ENCODE data around the gene STX2.
"Not testable (repeated sequence)": the region's sequence is repeated elsewhere in the genome, so short reads cannot be mapped to it uniquely, and the experiment has no call there.

STX2 gene

DNA sequence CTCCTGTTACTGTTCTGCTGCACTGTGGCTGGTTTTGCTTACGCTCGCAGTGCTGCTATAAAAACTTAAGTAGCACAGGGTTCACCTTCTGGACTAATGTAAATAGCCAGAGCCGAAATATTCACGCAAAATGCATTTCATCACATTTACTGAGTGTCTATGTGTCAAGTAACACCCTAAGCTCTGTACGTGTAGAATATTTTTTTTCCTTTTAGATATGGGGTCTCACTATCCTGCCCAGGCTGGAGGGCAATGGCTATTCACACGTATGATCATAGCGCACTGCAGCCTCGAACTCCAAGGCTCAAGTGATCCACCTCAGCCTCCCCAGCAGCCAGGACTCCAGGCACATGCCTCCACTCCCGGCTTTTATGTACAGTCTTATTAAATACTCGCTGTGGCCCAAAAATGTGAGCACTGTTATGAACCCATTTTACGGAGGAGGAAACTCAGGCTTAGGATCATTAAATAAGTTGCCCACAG lies 62.2 kb downstream of the STX2 start:
- no peak for DNase-seq
- intact Hi-C loops (cut with DNase I) = no loop called here

GRCh38 chr12:130775953-130776856 lies 62.8 kb downstream of the STX2 start:
- intact Hi-C loops (cut with DNase I) = no loop called here
- peak; percentile 37 to 97 (median 79) for DNase-seq

- peak in 1 of 10 donors; percentile 27 for DNase-seq
- intact Hi-C loops (cut with DNase I) = loop anchor here (5.0 kb wide), 1 partner anchor 832 kb away; no protein-coding TSS in a partner anchor
These were observed 68.5 kb downstream of the STX2 start for GRCh38 chr12:130770413-130771028.

DNA sequence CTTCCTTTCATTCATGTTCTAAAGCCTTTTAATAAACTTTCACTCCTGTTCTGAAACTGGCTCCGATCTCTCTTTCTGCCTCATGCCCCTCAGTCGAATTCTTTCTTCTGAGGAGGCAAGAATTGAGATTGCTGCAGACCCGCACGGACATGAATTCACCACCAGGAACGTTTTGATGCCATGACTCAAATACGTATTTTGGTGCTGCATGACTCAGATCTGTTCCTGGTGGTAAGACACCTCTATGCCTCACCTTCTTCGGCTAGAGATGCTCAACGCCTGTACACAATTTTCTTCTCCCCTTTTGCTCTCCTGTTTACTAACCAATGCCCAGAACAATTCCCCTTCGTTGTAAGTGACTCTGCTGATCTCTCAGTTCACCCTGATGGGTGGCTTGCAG lies 70.9 kb downstream of the STX2 start:
- intact Hi-C loops (cut with DNase I) = no loop called here
- no peak for DNase-seq

- no peak for DNase-seq
- intact Hi-C loops (cut with DNase I) = no loop called here
These were observed 72.6 kb downstream of the STX2 start for GRCh38 chr12:130766470-130766869.

GRCh38 chr12:130765186-130765659 lies 73.8 kb downstream of the STX2 start:
- DNase-seq = no peak
- intact Hi-C loops (cut with DNase I) = no loop called here

GRCh38 chr12:130764475-130765185 lies 74.4 kb downstream of the STX2 start:
- intact Hi-C loops (cut with DNase I) = no loop called here
- peak in 1 of 10 donors; percentile 1 for DNase-seq

- DNase-seq = no peak
- intact Hi-C loops (cut with DNase I) = no loop called here
These were observed 75.0 kb downstream of the STX2 start for GRCh38 chr12:130764073-130764472.

- no peak for DNase-seq
- intact Hi-C loops (cut with DNase I) = no loop called here
These were observed 76.8 kb downstream of the STX2 start for GRCh38 chr12:130762319-130762675.

DNA sequence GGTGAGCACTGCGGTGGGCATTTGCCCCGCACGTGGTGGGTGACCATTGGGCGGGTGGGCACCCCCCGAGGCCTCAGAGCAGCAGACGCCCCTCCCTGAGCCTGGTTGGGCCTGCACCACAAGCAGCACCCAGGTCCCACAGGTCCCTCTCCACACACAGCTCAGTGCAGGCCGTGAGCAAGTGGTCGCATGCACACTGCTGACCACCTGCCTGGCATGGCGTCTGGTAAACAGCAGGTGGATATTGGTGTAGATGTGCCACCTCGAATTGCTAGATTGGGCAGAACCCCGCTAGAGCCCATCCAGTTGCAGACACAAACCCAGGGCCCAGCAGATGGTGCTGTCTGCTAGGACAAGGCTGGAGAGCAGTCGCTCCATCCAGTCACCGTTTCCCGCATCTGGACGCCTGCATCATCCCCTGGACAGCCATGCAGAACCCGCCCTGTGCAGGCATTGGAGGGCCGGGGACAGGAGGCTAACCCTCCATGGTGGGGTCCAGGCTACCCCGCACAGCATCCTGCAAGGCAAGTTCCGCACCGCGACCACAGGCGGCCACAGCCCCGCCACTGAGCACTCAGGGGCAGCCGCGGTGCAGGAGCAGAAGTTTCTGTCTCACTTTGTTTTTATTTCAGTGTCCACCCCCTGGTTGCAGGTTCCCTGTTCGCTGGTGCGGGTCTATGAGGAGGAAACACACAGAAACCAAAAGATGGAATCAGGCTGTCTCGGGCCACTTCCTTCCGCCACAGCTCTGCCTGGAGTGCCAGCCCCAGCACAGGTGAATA lies 77.3 kb downstream of the STX2 start:
- intact Hi-C loops (cut with DNase I) = loop anchor here (1.0 kb wide), 1 partner anchor 58 kb away; no protein-coding TSS in a partner anchor
- DNase-seq = peak; percentile 52 to 96 (median 80)

GRCh38 chr12:130754234-130754901 lies 84.7 kb downstream of the STX2 start:
- DNase-seq = no peak
- intact Hi-C loops (cut with DNase I) = no loop called here

GRCh38 chr12:130752692-130753230 lies 86.3 kb downstream of the STX2 start:
- intact Hi-C loops (cut with DNase I) = no loop called here
- DNase-seq = no peak

GRCh38 chr12:130752037-130752436 lies 87.0 kb downstream of the STX2 start:
- DNase-seq; intact Hi-C loops (cut with DNase I): not testable (repeated sequence)

DNA sequence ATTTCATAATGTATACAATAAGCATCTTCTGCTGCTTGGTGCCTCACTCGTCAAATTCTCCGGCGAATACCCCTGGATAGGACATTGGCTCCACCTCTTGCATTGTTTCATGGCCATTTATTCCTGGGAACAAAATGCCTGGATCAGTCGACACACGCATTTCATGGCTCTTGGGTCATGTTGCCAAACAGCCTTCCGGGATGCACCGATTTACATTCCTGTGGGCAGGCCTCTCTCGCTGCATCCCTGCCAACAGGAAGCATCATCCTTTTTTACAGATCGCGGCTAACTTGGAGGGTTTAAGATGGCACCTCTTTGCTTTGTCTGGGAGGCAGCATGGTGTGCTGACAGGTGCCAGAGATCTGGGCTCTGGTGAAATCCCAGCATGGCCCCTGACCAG lies 90.3 kb downstream of the STX2 start:
- no peak for DNase-seq
- intact Hi-C loops (cut with DNase I) = loop anchor here (5.0 to 10.0 kb wide), 3 partner anchors 284 to 706 kb away; no protein-coding TSS in a partner anchor

DNA sequence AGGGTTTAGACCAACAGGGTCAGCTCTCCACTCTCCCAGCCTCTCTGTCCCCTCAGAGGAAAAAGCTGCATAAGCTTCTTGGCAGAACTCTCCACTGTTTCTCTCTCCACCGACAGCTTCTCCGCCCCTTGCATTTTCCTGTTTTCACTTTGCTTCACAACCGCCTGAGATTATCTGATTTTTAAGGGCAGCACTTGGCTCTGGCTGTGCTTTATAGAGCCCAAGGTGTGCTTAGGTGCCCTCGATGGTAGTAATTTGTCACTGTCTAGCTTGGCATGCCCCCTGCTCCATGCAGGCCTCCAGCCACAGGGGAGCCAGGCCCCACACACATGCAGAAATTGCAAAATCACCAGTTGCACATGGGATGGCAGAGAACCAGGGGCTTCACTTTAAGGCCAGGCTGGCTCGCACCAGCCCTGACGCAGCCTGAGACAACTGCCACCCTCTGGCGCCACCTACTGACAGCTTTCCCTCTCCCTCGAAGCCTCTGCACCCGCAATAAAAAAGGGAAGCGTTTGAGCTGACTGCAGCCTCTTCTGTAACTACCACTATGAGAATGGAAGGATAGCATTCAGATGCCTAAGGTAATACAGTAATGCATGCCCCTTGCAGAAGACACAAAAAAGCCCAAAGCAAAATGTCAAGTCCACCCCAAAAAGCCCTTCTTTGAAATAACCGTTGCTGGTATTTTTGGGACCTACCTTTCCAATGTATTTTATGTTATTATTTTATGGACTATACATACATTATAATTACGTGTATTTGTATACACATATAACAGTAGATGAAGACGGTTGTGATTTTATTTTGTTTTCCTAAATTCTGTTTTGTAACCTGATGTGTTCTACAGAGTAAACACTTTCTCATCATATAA lies 90.9 kb downstream of the STX2 start:
- peak; percentile 73 to 97 (median 84) for DNase-seq
- intact Hi-C loops (cut with DNase I) = loop anchor here (5.0 to 10.0 kb wide), 3 partner anchors 283 to 706 kb away; no protein-coding TSS in a partner anchor

DNA sequence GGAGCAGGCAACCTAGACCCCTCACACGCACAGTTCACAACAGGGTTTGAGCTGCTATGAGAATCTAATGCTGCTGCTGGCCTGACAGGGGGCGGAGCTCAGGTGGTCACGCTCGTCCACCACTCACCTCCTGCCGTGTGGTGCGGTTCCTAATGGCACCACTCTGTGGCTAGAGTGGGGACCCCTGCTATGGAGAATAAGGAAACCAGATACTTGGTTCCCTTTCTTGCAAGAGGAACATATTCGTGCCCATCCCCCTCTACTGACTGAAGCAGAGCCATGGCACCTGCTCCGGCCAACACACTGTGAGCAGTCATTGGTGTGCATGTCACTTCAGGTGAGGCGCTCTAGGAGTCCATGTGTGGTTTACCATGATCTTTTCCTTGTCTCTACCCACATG lies 92.5 kb downstream of the STX2 start:
- no peak for DNase-seq
- intact Hi-C loops (cut with DNase I) = loop anchor here (5.0 to 10.0 kb wide), 3 partner anchors 282 to 704 kb away; no protein-coding TSS in a partner anchor

GRCh38 chr12:130745921-130746320 lies 93.1 kb downstream of the STX2 start:
- DNase-seq = no peak
- intact Hi-C loops (cut with DNase I) = loop anchor here (5.0 to 10.0 kb wide), 3 partner anchors 281 to 704 kb away; no protein-coding TSS in a partner anchor

- DNase-seq = no peak
- intact Hi-C loops (cut with DNase I) = loop anchor here (10.0 kb wide), 1 partner anchor 279 kb away; no protein-coding TSS in a partner anchor
These were observed 94.8 kb downstream of the STX2 start for GRCh38 chr12:130744274-130744673.

Measured in posterior cingulate gyrus (tissue), 11 donors.